Adipocyte (in vitro differentiated cells): ENCODE measurements around the gene SMAD3.

Source experiments
- DNase-seq: peaks from one replicate; pipeline ENCODE4 v3.0.0-alpha.2; 2015; ENCODE audit warnings: low read depth
- H3K27me3 ChIP-seq: replicated peaks from 2 replicates; pipeline ENCODE4 v1.7.0; 2013; ENCODE audit warnings: mild to moderate bottlenecking, low read length, moderate library complexity; ENCODE audit not compliant: control insufficient read depth, insufficient read depth
- H3K36me3 ChIP-seq: 2 replicates; pipeline ENCODE4 v1.7.0; 2013; ENCODE audit warnings: low read length, mild to moderate bottlenecking, moderate library complexity; ENCODE audit not compliant: control insufficient read depth, insufficient read depth, severe bottlenecking
- H3K4me1 ChIP-seq: 2 replicates; pipeline ENCODE4 v1.7.0; 2013; ENCODE audit warnings: mild to moderate bottlenecking, low read length, moderate library complexity; ENCODE audit not compliant: control insufficient read depth, insufficient read depth
- H3K4me3 ChIP-seq: 2 replicates; pipeline ENCODE4 v1.7.0; 2013; ENCODE audit warnings: mild to moderate bottlenecking, low read length, moderate library complexity
- H3K9ac ChIP-seq: 2 replicates; pipeline ENCODE4 v1.7.0; 2013; ENCODE audit warnings: mild to moderate bottlenecking, low read length, moderate library complexity
- H3K9me3 ChIP-seq: 2 replicates; pipeline ENCODE4 v1.7.0; 2013; ENCODE audit warnings: mild to moderate bottlenecking, low read length, moderate library complexity; ENCODE audit not compliant: control insufficient read depth

The SMAD3 gene

GRCh38 chr15:67077641-67078215 is 12.3 kb downstream of the SMAD3 start:
- DNase-seq: no peak
- no peak overlapping the region for H3K9ac ChIP-seq
- H3K4me1 ChIP-seq: peaks cover 76% of the 10 kb centered on the region
- H3K27me3 ChIP-seq: no peaks in the 10 kb centered on the region
- H3K4me3 ChIP-seq: no peak overlapping the region
- H3K36me3 ChIP-seq: no peaks in the 10 kb centered on the region
- no peaks in the 10 kb centered on the region for H3K9me3 ChIP-seq

- Histone ChIP-seq H3K27me3 (no peaks in the 10 kb centered on the region), H3K36me3 (no peaks in the 10 kb centered on the region), H3K9ac (no peak overlapping the region), H3K4me1 (peaks cover 83% of the 10 kb centered on the region), H3K9me3 (no peaks in the 10 kb centered on the region), H3K4me3 (no peak overlapping the region)
- no peak for DNase-seq
These were observed 14.0 kb downstream of the SMAD3 start for GRCh38 chr15:67079361-67079760.

- Histone ChIP-seq H3K27me3 (no peaks in the 10 kb centered on the region), H3K9ac (peak overlapping the region; percentile 68), H3K36me3 (no peaks in the 10 kb centered on the region), H3K4me1 (peaks cover 79% of the 10 kb centered on the region), H3K9me3 (no peaks in the 10 kb centered on the region), H3K4me3 (peak overlapping the region; percentile 40)
- DNase-seq: peak; percentile 93
These were observed 14.9 kb downstream of the SMAD3 start for GRCh38 chr15:67080118-67080899.

- peak; percentile 76 for DNase-seq
- H3K36me3 ChIP-seq: no peaks in the 10 kb centered on the region
These were observed 15.6 kb downstream of the SMAD3 start for GRCh38 chr15:67080900-67081431.

GRCh38 chr15:67082007-67082536 is 16.7 kb downstream of the SMAD3 start:
- no peak for DNase-seq
- Histone ChIP-seq H3K27me3 (no peaks in the 10 kb centered on the region), H3K4me3 (peak overlapping the region; percentile 50), H3K36me3 (no peaks in the 10 kb centered on the region), H3K9me3 (no peaks in the 10 kb centered on the region), H3K9ac (no peak overlapping the region), H3K4me1 (peaks cover 75% of the 10 kb centered on the region)

More at GRCh38 chr15:67080900-67081431, 15.6 kb downstream of the SMAD3 start:
- Histone ChIP-seq H3K9ac (peak overlapping the region; percentile 68), H3K4me3 (peak overlapping the region; percentile 40), H3K27me3 (no peaks in the 10 kb centered on the region), H3K4me1 (peaks cover 79% of the 10 kb centered on the region), H3K9me3 (no peaks in the 10 kb centered on the region)

- Histone ChIP-seq H3K4me3 (no peak overlapping the region), H3K27me3 (no peaks in the 10 kb centered on the region), H3K36me3 (no peaks in the 10 kb centered on the region), H3K4me1 (peaks cover 64% of the 10 kb centered on the region), H3K9me3 (no peaks in the 10 kb centered on the region), H3K9ac (no peak overlapping the region)
- peak; percentile 58 for DNase-seq
These were observed 17.8 kb downstream of the SMAD3 start for GRCh38 chr15:67083135-67083762.

- Histone ChIP-seq H3K4me1 (peaks cover 68% of the 10 kb centered on the region), H3K36me3 (no peaks in the 10 kb centered on the region), H3K9ac (no peak overlapping the region), H3K9me3 (no peaks in the 10 kb centered on the region), H3K4me3 (no peak overlapping the region), H3K27me3 (no peaks in the 10 kb centered on the region)
- no peak for DNase-seq
These were observed 19.2 kb downstream of the SMAD3 start for GRCh38 chr15:67084561-67084960.

GRCh38 chr15:67085237-67085817 is 19.9 kb downstream of the SMAD3 start:
- H3K27me3 ChIP-seq: no peaks in the 10 kb centered on the region
- H3K9ac ChIP-seq: peak overlapping the region; percentile 8
- no peaks in the 10 kb centered on the region for H3K36me3 ChIP-seq
- peaks cover 69% of the 10 kb centered on the region for H3K4me1 ChIP-seq
- no peaks in the 10 kb centered on the region for H3K9me3 ChIP-seq
- H3K4me3 ChIP-seq: no peak overlapping the region
- no peak for DNase-seq

- no peaks in the 10 kb centered on the region for H3K9me3 ChIP-seq
- H3K27me3 ChIP-seq: no peaks in the 10 kb centered on the region
- H3K9ac ChIP-seq: peak overlapping the region; percentile 3
- no peaks in the 10 kb centered on the region for H3K36me3 ChIP-seq
- DNase-seq: peak; percentile 91
- peaks cover 69% of the 10 kb centered on the region for H3K4me1 ChIP-seq
- H3K4me3 ChIP-seq: no peak overlapping the region
These were observed 20.6 kb downstream of the SMAD3 start for GRCh38 chr15:67085818-67086636.

GRCh38 chr15:67086637-67086914 is 21.2 kb downstream of the SMAD3 start:
- H3K9ac ChIP-seq: peak overlapping the region; percentile 3
- no peaks in the 10 kb centered on the region for H3K36me3 ChIP-seq
- DNase-seq: no peak
- H3K4me3 ChIP-seq: no peak overlapping the region
- H3K27me3 ChIP-seq: no peaks in the 10 kb centered on the region
- peaks cover 69% of the 10 kb centered on the region for H3K4me1 ChIP-seq
- H3K9me3 ChIP-seq: no peaks in the 10 kb centered on the region
